ENCODE results near the gene FAM149B1. TPM values are rescaled to one million over a fixed set of nuclear protein-coding genes. Genes with fewer than 3 reads are reported as not detected.

The FAM149B1 gene
- total and polyA plus RNA-seq, 2 of the 13 experiments (the other 11 are each of a cell fraction or from before 2014, with no cell fraction given) = 9.3 to 16.8 TPM

GRCh38 chr10:73252445-73253224 is 84.7 kb downstream of the FAM149B1 start, which contains the start of gene MRPS16 (continued):
- TF ChIP-seq SRSF9 (IDR thresholded peaks at IDR 0.05; ENCODE audit: borderline replicate concordance, insufficient read depth, low read depth, low read length, poor library complexity, severe bottlenecking) (no peak), ZNF280B (CRISPR knock-in tag; IDR thresholded peaks at IDR 0.05; ENCODE audit: borderline replicate concordance) (peak; percentile 92), KMT2A (CRISPR knock-in tag; IDR thresholded peaks at IDR 0.05) (peak; percentile 97), NPAS2 (CRISPR knock-in tag; IDR thresholded peaks at IDR 0.05; ENCODE audit: borderline replicate concordance) (no peak), SRY (CRISPR knock-in tag; IDR thresholded peaks at IDR 0.05) (no peak), REL (CRISPR knock-in tag; conservative IDR thresholded peaks at IDR 0.05) (0 out of 2 replicates have a peak, but pooled peaks have one; percentile 23), ZNF263 (CRISPR knock-in tag; IDR thresholded peaks at IDR 0.05) (no peak), ZFP37 (CRISPR knock-in tag; IDR thresholded peaks at IDR 0.05; ENCODE audit: borderline replicate concordance) (no peak), IRF9 (CRISPR knock-in tag; IDR thresholded peaks at IDR 0.05; ENCODE audit: borderline replicate concordance) (no peak), HIC2 (CRISPR knock-in tag; IDR thresholded peaks at IDR 0.05; ENCODE audit: low read depth) (0 out of 2 replicates have a peak, but pooled peaks have one; percentile 12), MTF1 (CRISPR knock-in tag; IDR thresholded peaks at IDR 0.05) (no peak), CBX1 (IDR thresholded peaks at IDR 0.05; ENCODE audit: low read depth) (peak; percentile 33), ZNF790 (CRISPR knock-in tag; IDR thresholded peaks at IDR 0.05; ENCODE audit: borderline replicate concordance) (peak; percentile 81; the same call in 1 of the 2 replicates), CAMTA2 (CRISPR knock-in tag; IDR thresholded peaks at IDR 0.05; ENCODE audit: borderline replicate concordance) (no peak), ZNF451 (CRISPR knock-in tag; IDR thresholded peaks at IDR 0.05) (0 out of 2 replicates have a peak, but pooled peaks have one; percentile 57), ZNF292 (CRISPR knock-in tag; IDR thresholded peaks at IDR 0.05; ENCODE audit: borderline replicate concordance, low read depth) (peak; percentile 73; the same call in 1 of the 2 replicates), PHF20 (CRISPR knock-in tag; IDR thresholded peaks at IDR 0.05) (peak; percentile 98), TRIM22 (IDR thresholded peaks at IDR 0.05) (no peak), TRIM24 (CRISPR knock-in tag; IDR thresholded peaks at IDR 0.05) (no peak), ZBTB14 (CRISPR knock-in tag; IDR thresholded peaks at IDR 0.05) (peak; percentile 75)

Data from HepG2 (cell line).